Measurements from ENCODE around the gene RAB31.

RAB31 gene

GRCh38 chr18:9764011-9764481, 55.9 kb downstream of the RAB31 start:
- Histone ChIP-seq H3K27ac (ENCODE audit: low read length, poor library complexity, severe bottlenecking) (no peak overlapping the region), H3K4ac (ENCODE audit: low read depth in 1 of 2, low read length in 2 of 2) (no peak overlapping the region), H2AK5ac (ENCODE audit: low read length, severe bottlenecking) (no peak overlapping the region), H2BK120ac (ENCODE audit: low read depth, low read length) (no peak overlapping the region), H2BK5ac (ENCODE audit: low read depth, low read length, poor library complexity, severe bottlenecking) (no peak overlapping the region), H3K4me1 (ENCODE audit: control insufficient read depth, insufficient read depth, low read depth, low read length) (peaks cover 4% of the 10 kb centered on the region), H3K4me2 (ENCODE audit: low read length, poor library complexity, severe bottlenecking) (no peak overlapping the region), H3K36me3 (ENCODE audit: control insufficient read depth in 1 of 2, insufficient read depth in 2 of 2, low read depth in 1 of 2, low read length in 2 of 2) (no peaks in the 10 kb centered on the region), H3K18ac (ENCODE audit: low read depth in 1 of 2, low read length in 2 of 2) (no peak overlapping the region), H4K8ac (ENCODE audit: low read length) (no peak overlapping the region), H2AFZ (ENCODE audit: low read depth, low read length) (no peak overlapping the region), H3K27me3 (ENCODE audit: control insufficient read depth in 1 of 2, insufficient read depth in 1 of 2, low read length in 2 of 2) (no peaks in the 10 kb centered on the region), H3K9ac (ENCODE audit: low read length) (no peak overlapping the region), H4K91ac (ENCODE audit: low read length) (no peak overlapping the region), H3K23ac (ENCODE audit: low read length in 2 of 2) (no peak overlapping the region), H2BK12ac (ENCODE audit: low read length in 2 of 2) (peak overlapping the region in 1 of 2 experiments; percentile 38), H2BK15ac (ENCODE audit: low read depth, poor library complexity, severe bottlenecking) (no peak overlapping the region), H3K14ac (ENCODE audit: low read length in 2 of 2) (no peak overlapping the region), H3K4me3 (ENCODE audit: insufficient read depth in 1 of 2, low read depth in 1 of 2, low read length in 2 of 2) (no peak overlapping the region), H3K79me1 (replicated peaks; ENCODE audit: low read length, poor library complexity, severe bottlenecking) (peaks cover 17% of the 10 kb centered on the region), H3K9me3 (ENCODE audit: control insufficient read depth, low read length) (no peaks in the 10 kb centered on the region)
- DNase-seq = no peak
- 98% methylated on average over 7 of the region's 7 CpGs for WGBS

GRCh38 chr18:9765501-9765900, 57.4 kb downstream of the RAB31 start:
- Histone ChIP-seq H4K8ac (ENCODE audit: low read length) (no peak overlapping the region), H2AFZ (ENCODE audit: low read depth, low read length) (no peak overlapping the region), H2BK12ac (ENCODE audit: low read length in 2 of 2) (no peak overlapping the region), H3K4ac (ENCODE audit: low read depth in 1 of 2, low read length in 2 of 2) (no peak overlapping the region), H3K36me3 (ENCODE audit: control insufficient read depth in 1 of 2, insufficient read depth in 2 of 2, low read depth in 1 of 2, low read length in 2 of 2) (no peaks in the 10 kb centered on the region), H4K91ac (ENCODE audit: low read length) (no peak overlapping the region), H2BK120ac (ENCODE audit: low read depth, low read length) (no peak overlapping the region), H3K23ac (ENCODE audit: low read length in 2 of 2) (no peak overlapping the region), H2AK5ac (ENCODE audit: low read length, severe bottlenecking) (no peak overlapping the region), H3K27ac (ENCODE audit: low read length, poor library complexity, severe bottlenecking) (no peak overlapping the region), H3K18ac (ENCODE audit: low read depth in 1 of 2, low read length in 2 of 2) (no peak overlapping the region), H2BK5ac (ENCODE audit: low read depth, low read length, poor library complexity, severe bottlenecking) (no peak overlapping the region), H3K27me3 (ENCODE audit: control insufficient read depth in 1 of 2, insufficient read depth in 1 of 2, low read length in 2 of 2) (no peaks in the 10 kb centered on the region), H2BK15ac (ENCODE audit: low read depth, poor library complexity, severe bottlenecking) (no peak overlapping the region), H3K14ac (ENCODE audit: low read length in 2 of 2) (no peak overlapping the region), H3K9me3 (ENCODE audit: control insufficient read depth, low read length) (no peaks in the 10 kb centered on the region), H3K79me1 (replicated peaks; ENCODE audit: low read length, poor library complexity, severe bottlenecking) (peaks cover 16% of the 10 kb centered on the region), H3K4me3 (ENCODE audit: insufficient read depth in 1 of 2, low read depth in 1 of 2, low read length in 2 of 2) (no peak overlapping the region), H3K4me2 (ENCODE audit: low read length, poor library complexity, severe bottlenecking) (no peak overlapping the region), H3K9ac (ENCODE audit: low read length) (no peak overlapping the region), H3K4me1 (ENCODE audit: control insufficient read depth, insufficient read depth, low read depth, low read length) (peaks cover 4% of the 10 kb centered on the region)
- no peak for DNase-seq
- WGBS = 90% methylated on average over 4 of the region's 4 CpGs

DNA sequence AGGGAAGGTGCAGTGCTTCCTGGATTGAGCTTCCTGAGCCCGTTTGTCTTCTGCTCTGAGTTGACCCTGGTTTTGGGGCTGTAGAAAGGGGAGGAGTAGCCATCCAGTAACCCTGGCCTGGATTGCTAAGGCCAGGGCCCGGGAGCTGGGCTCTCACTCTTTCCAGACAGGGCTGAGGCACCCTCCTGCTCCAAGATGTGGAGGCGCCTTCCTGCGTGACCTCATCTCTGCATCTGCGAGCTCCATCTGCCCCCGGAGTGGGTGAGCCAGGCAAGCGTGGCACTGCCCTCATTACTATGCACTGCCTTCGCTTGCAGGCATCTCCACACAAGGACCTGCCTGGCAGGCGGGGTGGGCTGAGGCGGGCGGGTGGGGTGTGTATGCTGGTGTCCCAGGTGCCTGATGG, 58.0 kb downstream of the RAB31 start:
- no peak for DNase-seq
- H3K23ac ChIP-seq (ENCODE audit: low read length in 2 of 2) = no peak overlapping the region
- H3K18ac ChIP-seq (ENCODE audit: low read depth in 1 of 2, low read length in 2 of 2) = peak overlapping the region in 1 of 2 experiments; percentile 49
- H3K4me1 ChIP-seq (ENCODE audit: control insufficient read depth, insufficient read depth, low read depth, low read length) = peaks cover 4% of the 10 kb centered on the region
- peak overlapping the region in 1 of 2 experiments; percentile 89 for H3K14ac ChIP-seq (ENCODE audit: low read length in 2 of 2)
- H3K36me3 ChIP-seq (ENCODE audit: control insufficient read depth in 1 of 2, insufficient read depth in 2 of 2, low read depth in 1 of 2, low read length in 2 of 2) = no peaks in the 10 kb centered on the region
- H2BK120ac ChIP-seq (ENCODE audit: low read depth, low read length) = no peak overlapping the region
- H3K79me1 ChIP-seq (replicated peaks; ENCODE audit: low read length, poor library complexity, severe bottlenecking) = peaks cover 18% of the 10 kb centered on the region
- H3K4me2 ChIP-seq (ENCODE audit: low read length, poor library complexity, severe bottlenecking) = no peak overlapping the region
- no peak overlapping the region for H3K27ac ChIP-seq (ENCODE audit: low read length, poor library complexity, severe bottlenecking)
- 92% methylated on average over 11 of the region's 11 CpGs for WGBS
- H2AFZ ChIP-seq (ENCODE audit: low read depth, low read length) = no peak overlapping the region
- peak overlapping the region in 1 of 2 experiments; percentile 26 for H3K4ac ChIP-seq (ENCODE audit: low read depth in 1 of 2, low read length in 2 of 2)
- no peak overlapping the region for H3K4me3 ChIP-seq (ENCODE audit: insufficient read depth in 1 of 2, low read depth in 1 of 2, low read length in 2 of 2)
- no peak overlapping the region for H2AK5ac ChIP-seq (ENCODE audit: low read length, severe bottlenecking)
- no peak overlapping the region for H4K8ac ChIP-seq (ENCODE audit: low read length)
- H2BK5ac ChIP-seq (ENCODE audit: low read depth, low read length, poor library complexity, severe bottlenecking) = no peak overlapping the region
- H2BK12ac ChIP-seq (ENCODE audit: low read length in 2 of 2) = peak overlapping the region in 1 of 2 experiments; percentile 48
- H3K27me3 ChIP-seq (ENCODE audit: control insufficient read depth in 1 of 2, insufficient read depth in 1 of 2, low read length in 2 of 2) = no peaks in the 10 kb centered on the region
- H3K9ac ChIP-seq (ENCODE audit: low read length) = no peak overlapping the region
- no peaks in the 10 kb centered on the region for H3K9me3 ChIP-seq (ENCODE audit: control insufficient read depth, low read length)
- no peak overlapping the region for H4K91ac ChIP-seq (ENCODE audit: low read length)
- H2BK15ac ChIP-seq (ENCODE audit: low read depth, poor library complexity, severe bottlenecking) = no peak overlapping the region

DNA sequence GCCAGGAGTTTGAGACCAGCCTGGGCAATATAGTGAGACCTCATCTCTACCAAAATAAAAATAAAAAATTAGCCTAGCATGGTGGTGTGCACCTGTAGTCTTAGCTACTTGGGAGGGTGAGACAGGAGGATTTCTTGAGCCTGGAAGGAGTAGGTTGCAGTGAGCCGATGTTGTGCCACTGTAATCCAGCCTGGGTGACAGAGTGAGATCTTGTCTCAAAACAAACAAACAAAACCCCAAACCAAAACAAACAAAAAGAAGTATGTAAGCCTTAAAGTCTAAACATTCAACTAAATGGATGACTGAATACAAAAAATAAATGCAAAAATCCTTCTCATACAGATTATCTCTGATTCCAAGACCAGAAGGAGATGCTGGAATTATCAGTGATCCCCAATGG, 58.6 kb downstream of the RAB31 start:
- Histone ChIP-seq H3K18ac (ENCODE audit: low read depth in 1 of 2, low read length in 2 of 2) (no peak overlapping the region), H3K4me2 (ENCODE audit: low read length, poor library complexity, severe bottlenecking) (no peak overlapping the region), H3K4me3 (ENCODE audit: insufficient read depth in 1 of 2, low read depth in 1 of 2, low read length in 2 of 2) (no peak overlapping the region), H3K36me3 (ENCODE audit: control insufficient read depth in 1 of 2, insufficient read depth in 2 of 2, low read depth in 1 of 2, low read length in 2 of 2) (no peaks in the 10 kb centered on the region), H3K79me1 (replicated peaks; ENCODE audit: low read length, poor library complexity, severe bottlenecking) (peaks cover 14% of the 10 kb centered on the region), H4K8ac (ENCODE audit: low read length) (no peak overlapping the region), H2BK15ac (ENCODE audit: low read depth, poor library complexity, severe bottlenecking) (no peak overlapping the region), H3K9me3 (ENCODE audit: control insufficient read depth, low read length) (no peaks in the 10 kb centered on the region), H3K14ac (ENCODE audit: low read length in 2 of 2) (no peak overlapping the region), H2BK120ac (ENCODE audit: low read depth, low read length) (no peak overlapping the region), H2BK5ac (ENCODE audit: low read depth, low read length, poor library complexity, severe bottlenecking) (no peak overlapping the region), H2AK5ac (ENCODE audit: low read length, severe bottlenecking) (no peak overlapping the region), H3K9ac (ENCODE audit: low read length) (no peak overlapping the region), H3K4me1 (ENCODE audit: control insufficient read depth, insufficient read depth, low read depth, low read length) (peaks cover 5% of the 10 kb centered on the region), H3K27ac (ENCODE audit: low read length, poor library complexity, severe bottlenecking) (no peak overlapping the region), H2BK12ac (ENCODE audit: low read length in 2 of 2) (no peak overlapping the region), H2AFZ (ENCODE audit: low read depth, low read length) (no peak overlapping the region), H3K23ac (ENCODE audit: low read length in 2 of 2) (no peak overlapping the region), H3K4ac (ENCODE audit: low read depth in 1 of 2, low read length in 2 of 2) (no peak overlapping the region), H4K91ac (ENCODE audit: low read length) (no peak overlapping the region), H3K27me3 (ENCODE audit: control insufficient read depth in 1 of 2, insufficient read depth in 1 of 2, low read length in 2 of 2) (no peaks in the 10 kb centered on the region)
- DNase-seq = no peak
- WGBS = no CpG with 5 or more reads among the region's 1 CpG

All from mesenchymal stem cell (in vitro differentiated cells and primary cell).